LNCAP (cell line): ENCODE data around the gene CDKN1C.

Experiments used
- CTCF ChIP-seq: fragments of 450-650 bp; IDR thresholded peaks from 2 replicates; pipeline ENCODE4 v1.5.1; 2017; ENCODE audit warnings: mild to moderate bottlenecking

CDKN1C gene

DNA sequence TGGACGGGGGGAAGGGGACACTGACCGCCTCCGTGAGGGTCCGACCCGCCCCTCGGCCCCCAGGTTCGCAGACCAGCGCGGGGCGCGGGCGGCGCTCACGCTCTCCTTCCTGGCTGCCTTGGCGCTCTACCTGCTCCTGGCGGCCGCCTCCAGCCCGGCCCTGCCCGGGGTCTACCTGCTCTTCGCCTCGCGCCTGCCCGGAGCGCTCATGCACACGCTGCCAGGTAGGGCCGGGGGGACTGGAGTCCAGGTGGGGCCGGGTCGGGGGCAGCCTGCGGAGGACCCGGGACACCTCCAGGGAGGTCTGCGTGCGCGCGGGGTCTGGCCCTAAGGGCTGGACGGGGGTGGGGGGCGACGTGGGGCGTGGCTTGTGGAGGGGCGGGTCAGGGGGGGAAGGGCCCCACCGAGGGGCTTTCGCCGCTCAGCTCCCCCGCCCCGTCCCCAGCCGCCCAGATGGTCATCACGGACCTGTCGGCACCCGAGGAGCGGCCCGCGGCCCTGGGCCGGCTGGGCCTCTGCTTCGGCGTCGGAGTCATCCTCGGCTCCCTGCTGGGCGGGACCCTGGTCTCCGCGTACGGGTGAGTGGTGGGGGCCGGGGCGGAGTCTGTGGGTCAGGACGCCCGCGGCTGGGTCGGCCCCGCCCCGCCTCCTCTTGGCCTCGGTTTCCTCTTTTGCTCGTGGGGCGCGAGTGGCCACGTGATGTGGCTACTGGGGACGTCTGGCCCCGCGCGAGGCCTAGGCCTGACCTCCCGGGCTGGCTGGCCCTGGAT lies 23.7 kb upstream of the CDKN1C start:
- TF ChIP-seq CTCF: no peak

- no peak for TF ChIP-seq CTCF
Measured at GRCh38 chr11:2908130-2908529, 22.6 kb upstream of the CDKN1C start.

DNA sequence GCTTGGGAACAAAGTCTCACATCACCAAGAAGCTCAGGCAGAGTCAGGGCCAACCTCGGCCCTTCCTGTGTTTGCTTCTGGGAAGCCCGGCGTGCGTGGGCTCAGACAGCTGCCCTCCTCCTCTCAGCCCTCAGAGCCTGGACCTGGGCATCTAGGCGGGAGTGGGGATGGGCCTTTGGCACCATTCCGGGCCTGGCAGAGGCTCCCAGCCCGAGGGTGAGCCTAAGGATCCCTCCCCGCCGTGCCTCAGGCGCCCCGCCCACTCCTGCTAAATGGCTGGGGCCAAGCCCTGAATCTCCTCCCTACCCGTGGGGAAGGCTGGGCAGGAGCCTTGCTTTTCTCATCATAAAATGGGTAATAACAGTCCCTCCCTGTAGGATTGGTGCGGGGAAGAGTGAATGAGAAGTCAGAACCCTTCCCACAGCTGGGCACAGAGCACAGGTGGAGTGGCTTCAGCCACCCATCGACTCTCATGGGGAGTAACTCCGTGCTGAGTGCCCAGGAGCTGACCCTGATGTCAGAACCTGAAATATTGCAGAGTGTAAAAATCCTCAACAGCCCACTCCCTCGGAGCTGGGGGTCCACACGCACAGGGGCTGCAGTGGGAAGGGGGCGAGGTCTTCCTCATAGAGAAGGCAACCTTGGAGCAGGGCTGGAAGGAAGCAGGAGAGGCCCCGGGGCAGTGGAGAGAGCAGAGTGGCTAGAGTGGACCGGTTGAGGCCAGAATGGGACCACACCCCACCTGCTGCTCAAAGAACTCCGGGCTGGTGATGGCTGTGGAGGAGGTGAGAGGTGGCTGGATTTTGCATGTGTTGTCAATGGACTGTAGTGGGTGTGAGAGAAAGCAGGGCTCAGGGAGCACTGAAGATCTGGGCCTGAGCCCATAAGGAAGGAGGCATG lies 18.8 kb upstream of the CDKN1C start:
- no peak for TF ChIP-seq CTCF

- no peak for TF ChIP-seq CTCF
Measured at GRCh38 chr11:2903672-2904011, 18.1 kb upstream of the CDKN1C start.

DNA sequence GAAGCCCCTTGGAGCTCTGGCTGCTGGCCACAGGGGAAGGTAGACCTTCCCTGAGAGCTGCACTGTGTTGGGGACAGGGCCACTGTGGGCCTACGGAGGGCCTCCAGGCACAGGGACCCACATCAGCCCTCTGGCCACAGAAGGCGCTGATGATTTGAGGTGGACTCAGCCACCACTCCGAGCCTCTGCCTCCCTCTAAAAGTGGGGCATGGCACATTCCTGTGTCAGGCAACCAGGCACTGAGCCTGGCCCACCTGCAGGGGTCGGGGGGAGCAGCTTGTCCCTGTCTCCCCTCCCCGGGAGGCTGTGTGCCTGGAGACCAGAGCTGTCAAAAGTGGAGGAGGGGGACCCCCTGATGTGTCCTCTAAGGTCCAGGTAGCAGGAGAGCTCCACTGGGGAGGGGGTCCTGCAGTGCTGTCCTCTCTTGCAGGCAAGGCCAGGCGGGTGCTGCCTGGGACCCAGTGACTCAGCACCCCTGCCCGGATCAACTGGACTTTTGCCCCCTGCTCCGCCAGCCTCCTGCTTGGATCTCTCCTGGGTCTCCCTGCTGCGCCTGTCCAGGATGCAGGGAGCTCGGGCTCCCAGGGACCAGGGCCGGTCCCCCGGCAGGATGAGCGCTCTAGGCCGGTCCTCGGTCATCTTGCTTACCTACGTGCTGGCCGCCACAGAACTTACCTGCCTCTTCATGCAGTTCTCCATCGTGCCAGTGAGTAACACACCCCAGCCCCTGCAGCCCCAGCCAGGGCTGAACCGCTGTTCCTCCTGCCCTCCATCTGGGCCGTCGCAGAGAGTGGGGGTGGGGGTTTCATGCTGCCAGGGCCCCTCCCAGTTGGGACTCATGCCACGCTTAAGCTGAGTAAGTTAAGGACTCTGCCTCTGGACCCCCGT lies 17.5 kb upstream of the CDKN1C start:
- no peak for TF ChIP-seq CTCF

GRCh38 chr11:2901854-2902783 lies 16.5 kb upstream of the CDKN1C start:
- TF ChIP-seq CTCF: no peak
